ENCODE results near the gene CYSRT1.

Gene CYSRT1

DNA sequence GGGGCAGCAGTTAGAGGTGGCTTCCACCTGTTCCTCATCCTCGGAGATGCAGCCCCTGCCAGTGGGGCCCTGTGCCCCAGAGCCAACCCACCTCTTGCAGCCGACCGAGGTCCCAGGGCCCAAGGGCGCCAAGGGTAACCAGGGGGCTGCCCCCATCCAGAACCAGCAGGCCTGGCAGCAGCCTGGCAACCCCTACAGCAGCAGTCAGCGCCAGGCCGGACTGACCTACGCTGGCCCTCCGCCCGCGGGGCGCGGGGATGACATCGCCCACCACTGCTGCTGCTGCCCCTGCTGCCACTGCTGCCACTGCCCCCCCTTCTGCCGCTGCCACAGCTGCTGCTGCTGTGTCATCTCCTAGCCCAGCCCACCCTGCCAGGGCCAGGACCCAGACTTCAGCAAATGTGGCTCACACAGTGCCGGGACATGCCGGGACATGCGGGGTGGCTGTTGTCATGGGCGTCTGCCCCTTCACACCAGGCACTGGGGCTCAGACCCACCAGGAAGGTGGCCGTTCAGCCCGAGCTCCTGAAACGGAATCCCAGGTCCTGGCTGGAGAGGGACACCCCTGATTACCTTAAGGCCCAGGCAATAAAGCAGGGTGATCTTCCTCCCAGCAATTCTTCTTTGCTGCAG lies 841 bp downstream of the CYSRT1 start:
- TF ChIP-seq, protein P1, sequence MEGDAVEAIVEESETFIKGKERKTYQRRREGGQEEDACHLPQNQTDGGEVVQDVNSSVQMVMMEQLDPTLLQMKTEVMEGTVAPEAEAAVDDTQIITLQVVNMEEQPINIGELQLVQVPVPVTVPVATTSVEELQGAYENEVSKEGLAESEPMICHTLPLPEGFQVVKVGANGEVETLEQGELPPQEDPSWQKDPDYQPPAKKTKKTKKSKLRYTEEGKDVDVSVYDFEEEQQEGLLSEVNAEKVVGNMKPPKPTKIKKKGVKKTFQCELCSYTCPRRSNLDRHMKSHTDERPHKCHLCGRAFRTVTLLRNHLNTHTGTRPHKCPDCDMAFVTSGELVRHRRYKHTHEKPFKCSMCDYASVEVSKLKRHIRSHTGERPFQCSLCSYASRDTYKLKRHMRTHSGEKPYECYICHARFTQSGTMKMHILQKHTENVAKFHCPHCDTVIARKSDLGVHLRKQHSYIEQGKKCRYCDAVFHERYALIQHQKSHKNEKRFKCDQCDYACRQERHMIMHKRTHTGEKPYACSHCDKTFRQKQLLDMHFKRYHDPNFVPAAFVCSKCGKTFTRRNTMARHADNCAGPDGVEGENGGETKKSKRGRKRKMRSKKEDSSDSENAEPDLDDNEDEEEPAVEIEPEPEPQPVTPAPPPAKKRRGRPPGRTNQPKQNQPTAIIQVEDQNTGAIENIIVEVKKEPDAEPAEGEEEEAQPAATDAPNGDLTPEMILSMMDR (IDR thresholded peaks at IDR 0.05; ENCODE audit: extremely low read depth, missing control alignments), result no peak
- no peak for DNase-seq (ENCODE audit: low spot score)

DNA sequence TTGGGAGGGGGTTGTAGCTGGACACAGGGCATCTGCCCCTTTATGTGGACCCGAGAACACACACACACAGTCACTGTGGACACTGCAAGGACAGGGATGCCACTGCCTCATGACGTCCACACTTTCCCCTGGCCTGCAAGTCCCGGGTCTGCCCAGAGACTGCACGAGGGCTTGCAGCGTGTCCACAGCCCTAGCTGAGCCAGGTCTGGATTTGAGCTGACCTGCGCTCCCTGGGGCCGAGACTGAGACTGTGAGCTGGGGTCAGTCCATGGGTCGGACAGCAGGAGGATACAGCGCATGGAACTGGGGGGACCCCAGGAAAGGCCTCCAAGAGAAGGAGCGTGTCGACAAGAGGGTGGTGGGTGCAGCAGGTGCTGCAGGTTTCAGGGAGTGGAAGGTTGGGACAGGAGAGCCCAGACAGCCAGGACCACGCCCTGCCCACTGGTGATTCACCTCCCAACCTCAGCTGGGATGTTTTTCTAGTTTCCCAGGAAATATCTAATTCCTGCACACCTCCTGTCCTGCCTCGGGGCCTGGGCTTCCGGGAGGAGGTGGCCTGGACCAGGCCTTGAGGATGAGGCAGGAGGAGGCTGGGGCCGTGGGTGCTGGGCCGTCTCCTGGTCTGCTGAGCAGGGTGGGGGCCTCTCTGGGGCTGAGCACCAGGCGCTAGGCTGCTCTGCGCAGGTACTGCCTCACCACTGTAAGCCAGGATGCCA lies 1.5 kb downstream of the CYSRT1 start:
- DNase-seq (ENCODE audit: low spot score), result no peak
- TF ChIP-seq, protein P1 (IDR thresholded peaks at IDR 0.05; ENCODE audit: extremely low read depth, missing control alignments), result no peak

DNA sequence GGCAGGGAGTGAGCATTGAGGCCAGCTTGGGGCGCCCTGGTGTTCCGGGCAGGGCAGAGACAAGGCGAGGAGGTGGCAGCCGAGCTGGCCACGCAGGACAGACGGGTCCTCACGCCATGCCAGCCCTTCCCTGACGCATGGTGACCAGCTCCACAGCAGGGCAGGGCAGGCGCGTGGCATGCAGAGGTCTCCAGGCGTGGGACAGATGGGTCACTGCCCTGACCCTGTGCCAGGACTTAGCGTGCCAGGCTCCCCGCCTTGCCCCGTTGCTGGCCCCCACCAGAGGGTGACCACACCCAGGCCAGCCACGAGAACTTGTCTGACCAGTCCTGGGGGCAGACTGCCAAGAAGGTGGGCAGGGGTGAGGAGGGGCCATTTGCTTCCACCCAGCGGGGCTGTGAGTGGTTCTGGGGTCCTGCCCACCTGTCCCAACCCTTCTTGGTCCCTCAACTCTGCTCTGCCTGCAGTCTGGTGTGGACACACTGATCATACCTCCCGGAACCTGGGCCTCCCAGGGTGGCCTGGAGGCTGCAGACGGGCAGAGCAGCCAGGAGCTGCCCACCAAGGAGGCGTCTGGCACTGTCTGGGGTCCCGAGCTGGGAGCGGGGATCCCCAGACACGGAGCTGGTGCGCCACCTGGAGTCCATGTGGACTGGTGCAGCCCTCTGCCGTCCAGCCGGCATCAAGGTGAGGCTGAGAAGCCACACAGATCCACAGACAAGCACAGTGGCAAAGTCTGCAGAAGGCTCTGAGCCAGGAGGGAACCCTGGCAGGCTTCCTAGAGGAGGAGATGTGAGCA lies 2.3 kb downstream of the CYSRT1 start, which contains the start of gene RNF224:
Gene RNF224, plus strand, starts transcription at position 449 of the 799 bp plus-strand sequence. CDS start 834 bp downstream, outside the sequence.
- DNase-seq (ENCODE audit: low spot score), result peak; percentile 88
- TF ChIP-seq, protein P1 (IDR thresholded peaks at IDR 0.05; ENCODE audit: extremely low read depth, missing control alignments), result peak; percentile 94

DNA sequence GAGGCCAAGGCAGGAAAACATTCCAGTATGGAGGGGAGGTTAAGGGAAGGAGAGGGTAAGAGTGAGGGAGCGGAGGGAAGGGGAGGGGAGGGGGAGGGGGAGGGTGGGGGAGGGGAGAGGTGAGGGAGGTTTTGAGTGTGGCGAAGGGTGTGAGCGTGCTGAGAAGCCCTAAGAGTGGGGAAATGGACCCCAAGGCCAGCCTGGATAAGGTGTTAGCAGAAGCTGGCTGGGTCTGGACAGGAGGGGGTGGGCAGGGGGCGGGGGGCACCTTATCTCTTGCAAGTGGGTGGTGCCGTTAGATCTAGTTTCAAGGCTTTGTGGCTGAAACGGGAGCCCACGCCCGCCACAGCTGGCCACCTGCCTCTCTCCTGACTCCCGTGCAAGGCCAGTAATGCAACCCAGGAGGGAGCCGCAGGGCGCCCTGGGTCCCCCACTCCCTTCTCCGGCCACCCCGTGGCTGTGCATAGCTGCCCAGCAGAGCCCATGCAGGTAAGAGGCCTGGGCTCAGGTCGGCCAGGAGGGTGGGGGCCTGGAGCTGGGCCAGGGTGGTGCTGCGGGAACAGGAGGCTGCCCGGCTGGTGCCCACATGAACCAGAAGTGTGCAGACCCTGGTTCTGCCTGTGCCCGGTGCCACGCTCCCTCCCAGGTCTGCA lies 3.0 kb downstream of the CYSRT1 start:
- TF ChIP-seq, protein P1 (IDR thresholded peaks at IDR 0.05; ENCODE audit: extremely low read depth, missing control alignments), result no peak
- DNase-seq (ENCODE audit: low spot score), result no peak

DNA sequence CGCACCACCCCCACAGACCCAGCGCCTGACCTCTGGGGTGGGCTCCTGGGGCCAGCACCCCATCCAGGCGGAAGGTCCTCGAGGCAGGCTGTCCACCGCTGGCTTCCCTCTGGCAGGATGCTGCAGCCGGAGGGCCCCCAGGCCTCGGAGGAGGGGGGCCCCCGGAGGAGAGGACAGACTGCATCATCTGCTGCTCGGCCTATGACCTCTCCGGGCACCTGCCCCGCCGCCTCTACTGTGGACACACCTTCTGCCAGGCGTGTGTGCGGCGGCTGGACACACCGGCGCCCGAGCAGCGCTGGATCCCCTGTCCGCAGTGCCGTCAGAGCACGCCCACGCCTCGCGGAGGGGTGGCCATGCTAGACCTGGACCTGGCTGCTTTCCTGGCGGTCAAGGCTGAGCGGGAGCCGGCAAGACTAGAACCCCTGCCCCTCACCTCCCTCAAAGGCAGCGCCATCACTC lies 3.6 kb downstream of the CYSRT1 start:
- no peak for DNase-seq (ENCODE audit: low spot score)
- TF ChIP-seq, protein P1 (IDR thresholded peaks at IDR 0.05; ENCODE audit: extremely low read depth, missing control alignments), result no peak

DNA sequence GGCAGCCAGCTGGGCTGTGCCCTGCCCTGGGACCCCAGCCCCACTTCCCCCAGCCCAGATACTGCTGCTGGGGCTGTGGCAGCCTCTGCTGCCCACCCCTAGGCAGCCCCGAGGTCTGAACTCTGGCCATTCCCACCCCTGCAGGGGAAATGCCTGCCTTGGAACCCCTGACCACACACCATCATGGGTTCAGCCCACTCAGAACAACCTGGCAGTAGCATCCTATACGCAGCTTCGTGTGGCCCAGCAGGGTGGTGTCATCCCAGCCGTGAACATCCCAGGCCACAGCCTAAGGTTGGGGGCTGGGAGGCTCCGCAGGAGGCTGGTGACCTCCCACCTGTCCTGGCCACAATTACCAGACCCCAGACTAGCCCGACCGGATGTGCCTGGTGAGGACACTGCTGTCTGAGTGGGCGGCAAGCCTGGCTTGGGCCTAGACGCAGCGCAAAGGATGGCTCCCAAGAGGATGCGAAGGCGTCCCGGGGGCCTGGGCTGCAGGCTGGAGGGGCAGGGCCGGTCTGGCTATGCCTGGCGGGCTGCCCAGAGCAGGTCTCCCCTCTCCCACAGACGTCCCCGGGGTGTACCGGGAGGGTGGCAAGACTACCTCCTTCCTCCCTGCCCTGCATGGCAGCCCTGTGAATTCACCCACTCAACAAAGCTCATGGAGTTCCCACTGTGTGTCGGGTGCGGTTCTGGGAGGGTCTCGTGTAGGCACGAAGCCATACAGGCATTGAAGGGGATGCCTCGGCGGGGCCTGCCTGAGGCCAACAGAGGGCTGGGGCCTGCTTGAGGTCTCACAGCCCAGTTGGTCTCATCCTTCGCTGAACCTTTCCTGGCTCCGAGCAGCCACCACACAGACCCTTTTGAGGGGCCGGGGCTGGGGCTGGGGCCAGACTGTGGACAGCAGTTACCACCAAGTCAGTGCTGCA lies 4.3 kb downstream of the CYSRT1 start:
- DNase-seq (ENCODE audit: low spot score), result no peak

More for the DNA sequence above, 4.3 kb downstream of the CYSRT1 start:
- TF ChIP-seq, protein P1 (IDR thresholded peaks at IDR 0.05; ENCODE audit: extremely low read depth, missing control alignments), result no peak

Data from GM20000 (cell line).